H1 (cell line): ENCODE results near the gene SLAIN2. TPM values are rescaled to one million over a fixed set of nuclear protein-coding genes. Genes with fewer than 3 reads are reported as not detected.

Experiments used
- CTCF ChIA-PET: fragments of 300-600 bp; sonication (Branson Sonifier 250); formaldehyde crosslinking; loops from one replicate; lab custom pipeline; 2021; ENCODE audit not compliant: partially characterized antibody; lab: Charles Lee
- POLR2A ChIA-PET: fragments of 300-600 bp; sonication (Branson Sonifier 250); formaldehyde crosslinking; loops from one replicate; lab custom pipeline; 2021; ENCODE audit warnings: inconsistent platforms; ENCODE audit not compliant: partially characterized antibody; lab: Charles Lee
- DNase-seq, 2 experiments: peaks; one replicate each; pipeline versions ENCODE4 v3.0.0 to v3.0.0-alpha.2; 2010 to 2022; ENCODE audit warnings: low spot score in 2 of 2, low read depth in 1 of 2, mixed read lengths in 1 of 2
- FAIRE-seq: peaks from 2 replicates; lab custom pipeline; 2011; peaks lifted over from hg19 to GRCh38; lab: Jason Lieb, UNC
- H2AFZ ChIP-seq: 2 replicates; pipeline ENCODE4 v1.8.1; 2012; ENCODE audit warnings: low read length, inconsistent platforms
- H2AK5ac ChIP-seq: 2 replicates; pipeline ENCODE4 v1.6.1; 2013; ENCODE audit warnings: low read depth, low read length
- H2BK120ac ChIP-seq: replicated peaks from 2 replicates; pipeline ENCODE3; 2013; ENCODE audit warnings: low read depth, low read length, inconsistent platforms
- H2BK12ac ChIP-seq: 2 replicates; pipeline ENCODE4 v1.6.1; 2013; ENCODE audit warnings: low read depth, low read length
- H2BK15ac ChIP-seq: 2 replicates; pipeline ENCODE4 v1.6.1; 2013; ENCODE audit warnings: low read length
- H2BK20ac ChIP-seq: 2 replicates; pipeline ENCODE4 v1.6.1; 2013; ENCODE audit warnings: low read length
- H2BK5ac ChIP-seq: 2 replicates; pipeline ENCODE4 v1.6.1; 2013; ENCODE audit warnings: low read depth, low read length
- H3K14ac ChIP-seq: 2 replicates; pipeline ENCODE4 v1.6.1; 2013; ENCODE audit warnings: inconsistent platforms; ENCODE audit not compliant: insufficient read length
- H3K18ac ChIP-seq: 2 replicates; pipeline ENCODE4 v1.6.1; 2013; ENCODE audit warnings: low read length; ENCODE audit errors: extremely low read depth
- H3K23ac ChIP-seq: 2 replicates; pipeline ENCODE4 v1.6.1; 2013; ENCODE audit warnings: inconsistent platforms; ENCODE audit not compliant: insufficient read length
- H3K23me2 ChIP-seq: 2 replicates; pipeline ENCODE4 v1.6.1; 2013; ENCODE audit warnings: low read depth, low read length
- H3K27ac ChIP-seq: 2 replicates; pipeline ENCODE4 v1.6.1; 2011; ENCODE audit warnings: low read depth, low read length, inconsistent platforms
- H3K27me3 ChIP-seq, 4 experiments: replicated peaks in 1 of 4; 1 replicate in 1 of 4; 2 replicates in 3 of 4; pipeline versions ENCODE4 v1.6.1 to v1.8.1; 2011 to 2013; ENCODE audit warnings: low read length in 3 of 4, mild to moderate bottlenecking in 3 of 4, inconsistent platforms in 2 of 4, mixed read lengths in 2 of 4, moderate library complexity in 1 of 4; ENCODE audit not compliant: control insufficient read depth in 3 of 4, insufficient read depth in 3 of 4; ENCODE audit errors: extremely low read depth in 1 of 4
- H3K36me3 ChIP-seq, 4 experiments: 2 replicates each; pipeline versions ENCODE4 v1.6.1 to v1.8.1; 2011 to 2013; ENCODE audit warnings: mild to moderate bottlenecking in 4 of 4, low read length in 3 of 4, moderate library complexity in 2 of 4, control low read depth in 1 of 4, inconsistent platforms in 1 of 4; ENCODE audit not compliant: insufficient read depth in 4 of 4, control insufficient read depth in 2 of 4
- H3K4ac ChIP-seq: replicated peaks from 2 replicates; pipeline ENCODE3; 2013; ENCODE audit warnings: low read length, low read depth, mixed read lengths, inconsistent platforms; ENCODE audit not compliant: insufficient read length
- H3K4me1 ChIP-seq, 4 experiments: replicated peaks in 1 of 4; 1 replicate in 1 of 4; 2 replicates in 3 of 4; pipeline versions ENCODE4 v1.6.1 to v1.8.1; 2011 to 2013; ENCODE audit warnings: low read length in 3 of 4, inconsistent platforms in 2 of 4, mixed read lengths in 1 of 4; ENCODE audit not compliant: insufficient read depth in 4 of 4, control insufficient read depth in 3 of 4
- H3K4me2 ChIP-seq, 2 experiments: 2 replicates each; pipeline versions ENCODE4 v1.6.1 to v1.8.1; 2011 to 2013; ENCODE audit warnings: low read depth in 2 of 2, low read length in 2 of 2, control low read depth in 1 of 2, inconsistent platforms in 1 of 2, mild to moderate bottlenecking in 1 of 2; ENCODE audit not compliant: insufficient read depth in 1 of 2
- H3K4me3 ChIP-seq, 4 experiments: fragments of 200-600, 300-600 bp in 1 of 4; sonication (generic), shearing (Covaris generic), sonication (Bioruptor Twin) in 1 of 4; 2 replicates each; pipeline versions ENCODE4 v1.5.1 to v1.8.1; 2011 to 2016; ENCODE audit warnings: low read length in 4 of 4, low read depth in 3 of 4, control low read depth in 2 of 4, inconsistent platforms in 2 of 4, mild to moderate bottlenecking in 2 of 4, mixed read lengths in 1 of 4, moderate library complexity in 1 of 4; ENCODE audit not compliant: insufficient read depth in 2 of 4; ENCODE audit errors: extremely low read depth in 1 of 4
- H3K56ac ChIP-seq: replicated peaks from 2 replicates; pipeline ENCODE3; 2013; ENCODE audit warnings: low read depth, mild to moderate bottlenecking, mixed read lengths, low read length, inconsistent platforms; ENCODE audit not compliant: insufficient read length
- H3K79me1 ChIP-seq: 2 replicates; pipeline ENCODE4 v1.6.1; 2013; ENCODE audit warnings: low read depth, low read length, control low read depth
- H3K79me2 ChIP-seq, 2 experiments: 2 replicates each; pipeline versions ENCODE4 v1.6.1 to v1.8.1; 2012 to 2013; ENCODE audit warnings: low read length in 2 of 2, mild to moderate bottlenecking in 2 of 2, inconsistent platforms in 1 of 2; ENCODE audit not compliant: insufficient read depth in 2 of 2, control insufficient read depth in 1 of 2
- H3K9ac ChIP-seq, 4 experiments: replicated peaks in 1 of 4; 1 replicate in 1 of 4; 2 replicates in 3 of 4; pipeline versions ENCODE4 v1.6.1 to v1.8.1; 2011 to 2013; ENCODE audit warnings: low read depth in 3 of 4, low read length in 3 of 4, control low read depth in 2 of 4, mild to moderate bottlenecking in 2 of 4, moderate library complexity in 2 of 4, inconsistent platforms in 1 of 4; ENCODE audit errors: extremely low read depth in 1 of 4
- H3K9me3 ChIP-seq, 2 experiments: 2 replicates each; pipeline versions ENCODE4 v1.6.1 to v1.8.1; 2012 to 2013; ENCODE audit warnings: mild to moderate bottlenecking in 2 of 2, moderate library complexity in 2 of 2, control low read depth in 1 of 2, inconsistent platforms in 1 of 2, low read depth in 1 of 2, low read length in 1 of 2, mixed read lengths in 1 of 2; ENCODE audit not compliant: insufficient read depth in 2 of 2
- H4K20me1 ChIP-seq, 2 experiments: replicated peaks in 1 of 2; 2 replicates each; pipeline versions ENCODE3 to v1.8.1; 2011 to 2013; ENCODE audit warnings: inconsistent platforms in 2 of 2, low read length in 2 of 2, mild to moderate bottlenecking in 1 of 2; ENCODE audit not compliant: insufficient read depth in 2 of 2, control insufficient read depth in 1 of 2
- H4K5ac ChIP-seq: 2 replicates; pipeline ENCODE4 v1.6.1; 2013; ENCODE audit warnings: low read length, low read depth, mixed read lengths, inconsistent platforms; ENCODE audit not compliant: insufficient read length
- H4K8ac ChIP-seq: 2 replicates; pipeline ENCODE4 v1.8.0; 2013; ENCODE audit warnings: mild to moderate bottlenecking, moderate library complexity, low read length, inconsistent platforms; ENCODE audit not compliant: insufficient read depth; ENCODE audit errors: extremely low read depth
- H4K91ac ChIP-seq: replicated peaks from 2 replicates; pipeline ENCODE3; 2013; ENCODE audit warnings: low read length, mixed read lengths, inconsistent platforms; ENCODE audit not compliant: insufficient read length
- KDM4A ChIP-seq: IDR thresholded peaks from one replicate; pipeline ENCODE4 v1.7.1; 2012; ENCODE audit warnings: low read depth, mild to moderate bottlenecking, moderate library complexity, low read length, inconsistent platforms; ENCODE audit not compliant: severe bottlenecking
- WGBS, 2 experiments: shearing (Covaris generic) in 1 of 2; methylation state at CpG; one replicate each; pipeline versions ENCODE4 v1.1.6 to v1.1.7; 2013 to 2015; ENCODE audit warnings: low lambda C conversion rate in 2 of 2, mixed read lengths in 2 of 2, inconsistent platforms in 1 of 2, low coverage in 1 of 2, missing lambda C conversion rate in 1 of 2; ENCODE audit not compliant: insufficient replicate concordance in 2 of 2, insufficient coverage in 1 of 2, insufficient read length in 1 of 2; ENCODE audit errors: extremely low coverage in 1 of 2, missing lambda C conversion rate in 1 of 2; 5-methylcytosine and 5-hydroxymethylcytosine counted together
- polyA plus RNA-seq, 7 experiments: library from polyadenylated mRNA; depleted of rRNA in 3 of 7; stranded (reverse) in 5 of 7; unstranded in 2 of 7; fragments of >200 nt in 5 of 7; fragments of 200-250 nt in 2 of 7; gene quantifications; 1 replicate in 5 of 7; 2 replicates in 1 of 7; 4 replicates in 1 of 7; pipeline versions ENCODE4 v1.2.1 to v1.2.3, GENCODE V29; 2011 to 2013; ENCODE audit warnings: missing spikeins in 2 of 7, mixed read lengths in 2 of 7
- total RNA-seq: library from RNA; stranded (reverse); fragmentation: NEBNext Ultra II Directional; extraction: Animal tissue kit (Norgen Biotek cat#: 25700); gene quantifications from 2 replicates; pipeline ENCODE4 v1.2.1, GENCODE V29; 2021

SLAIN2 gene
- total and polyA plus RNA-seq, 2 of the 8 experiments (the other 6 are each of a cell fraction or from before 2014, with no cell fraction given) = 8.2 to 40.0 TPM

GRCh38 chr4:48332661-48333060 lies 8.7 kb upstream of the SLAIN2 start:
- Histone ChIP-seq H2BK5ac (no peak overlapping the region), H3K23ac (no peak overlapping the region), H3K79me1 (no peaks in the 10 kb centered on the region), H2AFZ (no peak overlapping the region), H3K36me3 (no peaks in the 10 kb centered on the region), H3K56ac (no peak overlapping the region), H4K20me1 (no peaks in the 10 kb centered on the region), H3K4me1 (no peaks in the 10 kb centered on the region), H3K14ac (no peak overlapping the region), H3K4me3 (no peak overlapping the region), H2BK12ac (no peak overlapping the region), H3K4ac (no peak overlapping the region), H3K18ac (no peak overlapping the region), H4K91ac (no peak overlapping the region), H3K9ac (no peak overlapping the region), H3K23me2 (no peaks in the 10 kb centered on the region), H2BK20ac (no peak overlapping the region), H4K8ac (no peak overlapping the region), H3K79me2 (no peaks in the 10 kb centered on the region), H2BK120ac (no peak overlapping the region), H3K27me3 (no peaks in the 10 kb centered on the region), H2BK15ac (no peak overlapping the region), H3K27ac (no peak overlapping the region), H4K5ac (no peak overlapping the region)
- ChIA-PET CTCF (no interaction called here), POLR2A (interaction anchor here (0.9 kb wide), 1 partner anchor 9 kb away, joined by 3 read pairs; the partner anchor contains the start of gene SLAIN2)
- DNase-seq (no peak), FAIRE-seq (no peak)
- WGBS, 2 experiments = 96% methylated on average over 5 of the region's 5 CpGs; no CpG with 5 or more reads in 1 of the 2 experiments
- TF ChIP-seq KDM4A = no peak
- TF ChIP-seq, all 59 proteins: peak for 0
- Histone ChIP-seq H2AK5ac (no peak overlapping the region), H3K4me2 (no peak overlapping the region), H3K9me3 (no peaks in the 10 kb centered on the region)
